HCT116 (cell line): ENCODE measurements around the gene ZNF236. TPM values are rescaled to one million over a fixed set of nuclear protein-coding genes. Genes with fewer than 3 reads are reported as not detected.

Experiments
- ATAC-seq: fragments of 200-7000 bp; cut with Tn5 transposase; 2 replicates; pipeline ENCODE4 v1.9.1; 2020; ENCODE audit warnings: mild to moderate bottlenecking, moderate library complexity
- BruUV-seq: library from RNA; stranded (reverse); fragments of 400-500 nt; replicated peaks from 2 replicates; lab custom pipeline; 2021; lab: Mats Ljungman, UMichigan
- CTCF ChIA-PET: fragments of 300-600 bp; sonication (Branson Sonifier 250); formaldehyde crosslinking; loops from one replicate; lab custom pipeline; 2021; ENCODE audit warnings: antibody characterized with exemption; lab: Charles Lee
- POLR2A ChIA-PET: fragments of 300-600, 350-600 bp; sonication (Branson Sonifier 250); formaldehyde crosslinking; loops from one replicate; lab custom pipeline; 2021; ENCODE audit warnings: antibody characterized with exemption; lab: Charles Lee
- RAD21 ChIA-PET, 2 experiments: fragments of 300-600 bp; sonication (Branson Sonifier 250); formaldehyde crosslinking; loops; one replicate each; lab custom pipeline; 2023; ENCODE audit warnings: low total read pairs in 2 of 2; ENCODE audit not compliant: uncharacterized antibody in 2 of 2, unreplicated experiment in 2 of 2, low non-redundant PET in 1 of 2; lab: Charles Lee
- DNase-seq: peaks from one replicate; pipeline ENCODE4 v3.0.0-alpha.2; 2010; ENCODE audit warnings: low read depth, low spot score
- H2AFZ ChIP-seq: fragments of 200-600 bp; shearing (Covaris generic), sonication (generic); 2 replicates; pipeline ENCODE4 v1.6.1; 2017; ENCODE audit warnings: low read depth, mixed run types, mixed read lengths, antibody characterized with exemption, low read length; ENCODE audit not compliant: poor library complexity, severe bottlenecking
- H3K27ac ChIP-seq: 2 replicates; pipeline ENCODE4 v1.5.1; 2012; ENCODE audit warnings: low read depth, low read length
- H3K27me3 ChIP-seq: fragments of 200-600 bp; sonication (generic); 2 replicates; pipeline ENCODE4 v1.6.1; 2016; ENCODE audit warnings: mixed run types, low read length, mixed read lengths; ENCODE audit not compliant: insufficient read depth
- H3K36me3 ChIP-seq, 2 experiments: fragments of 200-500 bp in 1 of 2; fragments of 200-600 bp in 1 of 2; sonication (Bioruptor generic) in 1 of 2; sonication (generic) in 1 of 2; 2 replicates each; pipeline versions ENCODE4 v1.5.1 to v1.6.1; 2014 to 2016; ENCODE audit warnings: low read length in 2 of 2, inconsistent platforms in 1 of 2, mixed read lengths in 1 of 2, mixed run types in 1 of 2; ENCODE audit not compliant: insufficient read depth in 2 of 2, control insufficient read depth in 1 of 2
- H3K4me1 ChIP-seq, 2 experiments: fragments of 200-600 bp in 1 of 2; sonication (generic) in 1 of 2; 2 replicates each; pipeline versions ENCODE4 v1.5.1 to v1.6.1; 2012 to 2017; ENCODE audit warnings: low read length in 2 of 2, inconsistent platforms in 1 of 2, mild to moderate bottlenecking in 1 of 2, mixed read lengths in 1 of 2, mixed run types in 1 of 2, moderate library complexity in 1 of 2; ENCODE audit not compliant: insufficient read depth in 2 of 2, control insufficient read depth in 1 of 2
- H3K4me2 ChIP-seq: fragments of 200-600 bp; sonication (generic); 2 replicates; pipeline ENCODE4 v1.6.1; 2017; ENCODE audit warnings: mixed run types, low read length, mixed read lengths
- H3K4me3 ChIP-seq, 2 experiments: fragments of 200-600 bp in 1 of 2; sonication (generic) in 1 of 2; replicated peaks in 1 of 2; 2 replicates each; pipeline ENCODE4 v1.5.1; 2011 to 2016; ENCODE audit warnings: low read length in 2 of 2, control low read depth in 1 of 2, low read depth in 1 of 2, mild to moderate bottlenecking in 1 of 2, mixed read lengths in 1 of 2, mixed run types in 1 of 2
- H3K79me2 ChIP-seq: fragments of 200-600 bp; sonication (generic); 2 replicates; pipeline ENCODE4 v1.6.1; 2017; ENCODE audit warnings: mild to moderate bottlenecking, mixed run types, low read length, moderate library complexity, mixed read lengths; ENCODE audit not compliant: insufficient read depth
- H3K9ac ChIP-seq: fragments of 200-600 bp; sonication (generic); 2 replicates; pipeline ENCODE4 v1.6.1; 2016; ENCODE audit warnings: low read length, mixed read lengths
- H3K9me2 ChIP-seq: fragments of 200-600 bp; sonication (generic), shearing (Covaris generic); 2 replicates; pipeline ENCODE4 v1.6.1; 2017; ENCODE audit warnings: mixed run types, mild to moderate bottlenecking, moderate library complexity; ENCODE audit not compliant: insufficient read depth
- H3K9me3 ChIP-seq, 2 experiments: fragments of 200-500 bp in 1 of 2; fragments of 200-600 bp in 1 of 2; sonication (Bioruptor generic) in 1 of 2; sonication (generic) in 1 of 2; 2 replicates each; pipeline ENCODE4 v1.6.1; 2014 to 2017; ENCODE audit warnings: low read length in 2 of 2, mixed read lengths in 2 of 2, inconsistent platforms in 1 of 2, low read depth in 1 of 2, mild to moderate bottlenecking in 1 of 2, mixed run types in 1 of 2, moderate library complexity in 1 of 2; ENCODE audit not compliant: control insufficient read depth in 1 of 2, insufficient read depth in 1 of 2
- H4K20me1 ChIP-seq: fragments of 200-600 bp; sonication (generic), shearing (Covaris generic); 2 replicates; pipeline ENCODE4 v1.6.1; 2017; ENCODE audit warnings: mixed run types, mild to moderate bottlenecking, moderate library complexity; ENCODE audit not compliant: insufficient read depth
- ELF1 ChIP-seq: IDR thresholded peaks from 2 replicates; pipeline ENCODE4 v1.6.1; 2012; ENCODE audit warnings: low read depth, borderline replicate concordance
- SIN3A ChIP-seq: IDR thresholded peaks from 2 replicates; pipeline ENCODE4 v1.6.1; 2012; ENCODE audit warnings: low read depth
- SP1 ChIP-seq: IDR thresholded peaks from 2 replicates; pipeline ENCODE4 v1.6.1; 2012; ENCODE audit warnings: low read depth
- intact Hi-C: fragments of 100-400 bp; cut with micrococcal nuclease; formaldehyde crosslinking; loops from 2 replicates; pipeline ENCODE4 v1.10.0; 2022
- total RNA-seq: library from RNA; stranded (reverse); gene quantifications from one replicate; pipeline ENCODE4 v1.2.1, GENCODE V29; 2021; ENCODE audit not compliant: unreplicated experiment
- TF ChIP-seq, protein P1 (sequence below): IDR thresholded peaks from 2 replicates; pipeline ENCODE4 v1.6.1; 2012; ENCODE audit warnings: low read depth

Gene ZNF236
- total RNA-seq, 1 experiment from 2014 or later, result 15.0 TPM

GRCh38 chr18:76819411-76820136 lies 2.8 kb upstream of the ZNF236 start:
- intact Hi-C loops, result loop anchor here (2.0 to 5.0 kb wide), 2 partner anchors 17 to 248 kb away; no protein-coding TSS in a partner anchor
- H3K9me3 ChIP-seq, result no peaks in the 10 kb centered on the region
- CTCF ChIA-PET, result interaction anchor here (0.7 to 1.5 kb wide), 2 partner anchors 16 to 17 kb away, joined by 4 to 8 read pairs; no protein-coding TSS in a partner anchor
- peaks cover 58% of the 10 kb centered on the region for H3K79me2 ChIP-seq
- H3K36me3 ChIP-seq, result no peaks in the 10 kb centered on the region
- H3K4me2 ChIP-seq, result peak overlapping the region; percentile 95
- H3K27me3 ChIP-seq, result no peaks in the 10 kb centered on the region
- H3K27ac ChIP-seq, result peak overlapping the region; percentile 97; the same call in 1 of the 2 replicates
- peak overlapping the region; percentile 75 to 92 for H3K4me3 ChIP-seq
- DNase-seq (no peak), ATAC-seq (peak; percentile 13; the same call in 1 of the 2 replicates)
- H4K20me1 ChIP-seq, result no peaks in the 10 kb centered on the region
- POLR2A ChIA-PET, result interaction anchor here (0.6 kb wide), 1 partner anchor 55 kb away, joined by 3 read pairs; no protein-coding TSS in a partner anchor
- peaks cover 11 to 35% of the 10 kb centered on the region in 2 experiments for H3K4me1 ChIP-seq
- peak overlapping the region; percentile 97 for H3K9ac ChIP-seq
- H2AFZ ChIP-seq, result no peak overlapping the region
- RAD21 ChIA-PET, result interaction anchor here in 1 of 2 experiments (1.1 kb wide), 1 partner anchor 17 kb away, joined by 3 read pairs; no protein-coding TSS in a partner anchor
- TF ChIP-seq, protein P1, sequence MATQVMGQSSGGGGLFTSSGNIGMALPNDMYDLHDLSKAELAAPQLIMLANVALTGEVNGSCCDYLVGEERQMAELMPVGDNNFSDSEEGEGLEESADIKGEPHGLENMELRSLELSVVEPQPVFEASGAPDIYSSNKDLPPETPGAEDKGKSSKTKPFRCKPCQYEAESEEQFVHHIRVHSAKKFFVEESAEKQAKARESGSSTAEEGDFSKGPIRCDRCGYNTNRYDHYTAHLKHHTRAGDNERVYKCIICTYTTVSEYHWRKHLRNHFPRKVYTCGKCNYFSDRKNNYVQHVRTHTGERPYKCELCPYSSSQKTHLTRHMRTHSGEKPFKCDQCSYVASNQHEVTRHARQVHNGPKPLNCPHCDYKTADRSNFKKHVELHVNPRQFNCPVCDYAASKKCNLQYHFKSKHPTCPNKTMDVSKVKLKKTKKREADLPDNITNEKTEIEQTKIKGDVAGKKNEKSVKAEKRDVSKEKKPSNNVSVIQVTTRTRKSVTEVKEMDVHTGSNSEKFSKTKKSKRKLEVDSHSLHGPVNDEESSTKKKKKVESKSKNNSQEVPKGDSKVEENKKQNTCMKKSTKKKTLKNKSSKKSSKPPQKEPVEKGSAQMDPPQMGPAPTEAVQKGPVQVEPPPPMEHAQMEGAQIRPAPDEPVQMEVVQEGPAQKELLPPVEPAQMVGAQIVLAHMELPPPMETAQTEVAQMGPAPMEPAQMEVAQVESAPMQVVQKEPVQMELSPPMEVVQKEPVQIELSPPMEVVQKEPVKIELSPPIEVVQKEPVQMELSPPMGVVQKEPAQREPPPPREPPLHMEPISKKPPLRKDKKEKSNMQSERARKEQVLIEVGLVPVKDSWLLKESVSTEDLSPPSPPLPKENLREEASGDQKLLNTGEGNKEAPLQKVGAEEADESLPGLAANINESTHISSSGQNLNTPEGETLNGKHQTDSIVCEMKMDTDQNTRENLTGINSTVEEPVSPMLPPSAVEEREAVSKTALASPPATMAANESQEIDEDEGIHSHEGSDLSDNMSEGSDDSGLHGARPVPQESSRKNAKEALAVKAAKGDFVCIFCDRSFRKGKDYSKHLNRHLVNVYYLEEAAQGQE, result no peak
- TF ChIP-seq SP1 (no peak), SIN3A (no peak), ELF1 (no peak)
- TF ChIP-seq, all 23 proteins: peak for 0
- no peaks in the 10 kb centered on the region for H3K9me2 ChIP-seq
- no TSS peak for BruUV-seq
